B cell (primary cell): Measurements from ENCODE around the gene FAM184B.

ENCODE experiments used
- CTCF ChIP-seq: fragments of 200-600 bp; IDR thresholded peaks from one replicate; pipeline ENCODE4 v1.8.0; 2022; ENCODE audit warnings: antibody characterized with exemption, mild to moderate bottlenecking
- EZH2 ChIP-seq: IDR thresholded peaks from 2 replicates; pipeline ENCODE4 v1.6.1; 2012; ENCODE audit warnings: borderline replicate concordance, low read depth, mild to moderate bottlenecking, moderate library complexity, low read length; ENCODE audit not compliant: insufficient read depth, poor library complexity, severe bottlenecking

GRCh38 chr4:17736484-17736883, 44.9 kb downstream of the FAM184B start:
- no peak for TF ChIP-seq CTCF
- TF ChIP-seq EZH2 = no peak
